BLaER1 treated with 17β-estradiol and CSF1 and Interleukin-3, amounts not matched to agents 10 nM and 100 nM (cell line): ENCODE measurements around the gene ZNF841.
"Not testable (repeated sequence)": the region's sequence is repeated elsewhere in the genome, so short reads cannot be mapped to it uniquely, and the experiment has no call there.

Source experiments
- H3K27ac ChIP-seq, 11 experiments: shearing (Covaris generic); formaldehyde crosslinking; 2 replicates each; pipeline ENCODE4 v1.8.1; 2022
- H3K27me3 ChIP-seq, 11 experiments: shearing (Covaris generic); formaldehyde crosslinking; 2 replicates each; pipeline ENCODE4 v1.8.1; 2022
- H3K36me3 ChIP-seq, 11 experiments: shearing (Covaris generic); formaldehyde crosslinking; 2 replicates each; pipeline ENCODE4 v1.8.1; 2022
- H3K4me1 ChIP-seq, 10 experiments: shearing (Covaris generic); formaldehyde crosslinking; 2 replicates each; pipeline ENCODE4 v1.8.1; 2022
- H3K4me2 ChIP-seq, 11 experiments: shearing (Covaris generic); formaldehyde crosslinking; 2 replicates each; pipeline ENCODE4 v1.8.1; 2022
- H3K4me3 ChIP-seq, 10 experiments: shearing (Covaris generic); formaldehyde crosslinking; 2 replicates each; pipeline ENCODE4 v1.8.1; 2022
- H3K9ac ChIP-seq, 11 experiments: shearing (Covaris generic); formaldehyde crosslinking; 2 replicates each; pipeline ENCODE4 v1.8.1; 2022
- H3K9me3 ChIP-seq, 11 experiments: shearing (Covaris generic); formaldehyde crosslinking; replicated peaks in 1 of 11; 2 replicates each; pipeline ENCODE4 v1.8.1; 2022
- H4K20me1 ChIP-seq, 11 experiments: shearing (Covaris generic); formaldehyde crosslinking; 2 replicates each; pipeline ENCODE4 v1.8.1; 2022
- Cebpa-rat ChIP-seq, 11 experiments: shearing (Covaris generic); IDR thresholded peaks; 2 replicates each; pipeline ENCODE4 v1.8.1; 2022

Gene ZNF841

GRCh38 chr19:52048555-52049501, 46.7 kb downstream of the ZNF841 start, which contains the start of gene ZNF432:
ZNF432 (minus strand) TSS chr19:52048838; CDS start chr19:52046868, 1,970 bp downstream.
- Histone ChIP-seq H3K9ac (peak within 1 kb of the TSS; percentile 85 to 95 (median 91)), H3K36me3 (peaks cover 39 to 62% (median 50%) of the 10 kb centered on the region in 11 experiments), H3K9me3 (peaks cover 66 to 78% (median 73%) of the 10 kb centered on the region in 11 experiments), H3K27ac (peak within 1 kb of the TSS; percentile 91 to 95 (median 93)), H3K27me3 (no peaks in the 10 kb centered on the region), H4K20me1 (no peaks in the 10 kb centered on the region), H3K4me2 (peak within 1 kb of the TSS; percentile 64 to 93 (median 79)), H3K4me1 (peaks cover 0 to 20% (median 12%) of the 10 kb centered on the region in 10 experiments; a peak in 13 of 20 replicates), H3K4me3 (peak within 1 kb of the TSS; percentile 60 to 75 (median 69))
- no peak for TF ChIP-seq Cebpa-rat (IDR thresholded peaks at IDR 0.05)

GRCh38 chr19:52039169-52039568, 56.4 kb downstream of the ZNF841 start:
- Histone ChIP-seq H3K4me1 (no peaks in the 10 kb centered on the region), H3K4me3 (peak overlapping the region in 6 of 10 experiments; percentile 9 to 36 (median 21); a peak in 4 of 20 replicates), H3K27me3 (no peaks in the 10 kb centered on the region), H3K36me3 (peaks cover 91 to 96% (median 93%) of the 10 kb centered on the region in 11 experiments), H3K9me3 (peaks cover 88 to 95% (median 94%) of the 10 kb centered on the region in 11 experiments), H3K4me2 (no peak overlapping the region), H3K27ac (no peak overlapping the region), H4K20me1 (no peaks in the 10 kb centered on the region), H3K9ac (no peak overlapping the region)
- TF ChIP-seq Cebpa-rat (IDR thresholded peaks at IDR 0.05): no peak

GRCh38 chr19:52034051-52034728, 61.4 kb downstream of the ZNF841 start:
- no peak overlapping the region for H3K9ac ChIP-seq
- peaks cover 0 to 15% (median under 1%) of the 10 kb centered on the region in 10 experiments; a peak in 10 of 20 replicates for H3K4me1 ChIP-seq
- H4K20me1 ChIP-seq: no peaks in the 10 kb centered on the region
- peak overlapping the region; percentile 4 to 47 (median 34); a peak in 18 of 20 replicates for H3K4me3 ChIP-seq
- H3K27ac ChIP-seq: no peak overlapping the region
- no peak for TF ChIP-seq Cebpa-rat (IDR thresholded peaks at IDR 0.05)
- H3K36me3 ChIP-seq: peaks cover 76 to 94% (median 91%) of the 10 kb centered on the region in 11 experiments
- H3K27me3 ChIP-seq: no peaks in the 10 kb centered on the region
- H3K4me2 ChIP-seq: no peak overlapping the region
- peaks cover 94 to 97% (median 96%) of the 10 kb centered on the region in 11 experiments for H3K9me3 ChIP-seq

GRCh38 chr19:52028780-52029123, 66.8 kb downstream of the ZNF841 start:
- no peaks in the 10 kb centered on the region for H4K20me1 ChIP-seq

GRCh38 chr19:52028027-52028779, 67.4 kb downstream of the ZNF841 start, which contains the start of gene ZNF614:
ZNF614 (minus strand) TSS chr19:52028379; CDS start chr19:52025745, 2,634 bp downstream.
- Histone ChIP-seq H3K4me2 (peak within 1 kb of the TSS; percentile 74 to 93 (median 84)), H3K4me3 (peak within 1 kb of the TSS; percentile 74 to 91 (median 81)), H3K4me1 (peaks cover 7 to 26% (median 14%) of the 10 kb centered on the region in 10 experiments; a peak in 18 of 20 replicates), H3K9me3 (peaks cover 73 to 80% (median 77%) of the 10 kb centered on the region in 11 experiments), H3K9ac (peak within 1 kb of the TSS; percentile 91 to 98 (median 94)), H3K36me3 (peaks cover 52 to 75% (median 72%) of the 10 kb centered on the region in 11 experiments), H3K27ac (peak within 1 kb of the TSS; percentile 89 to 97 (median 94)), H4K20me1 (no peaks in the 10 kb centered on the region), H3K27me3 (no peaks in the 10 kb centered on the region)
- TF ChIP-seq Cebpa-rat (IDR thresholded peaks at IDR 0.05): no peak

More at GRCh38 chr19:52028780-52029123, 66.8 kb downstream of the ZNF841 start:
- Histone ChIP-seq H3K36me3 (peaks cover 52 to 75% (median 72%) of the 10 kb centered on the region in 11 experiments), H3K27ac (peak overlapping the region; percentile 89 to 97 (median 94)), H3K9me3 (peaks cover 73 to 80% (median 77%) of the 10 kb centered on the region in 11 experiments), H3K4me3 (peak overlapping the region; percentile 74 to 91 (median 81)), H3K27me3 (no peaks in the 10 kb centered on the region), H3K9ac (peak overlapping the region; percentile 91 to 98 (median 94)), H3K4me2 (peak overlapping the region; percentile 74 to 91 (median 81)), H3K4me1 (peaks cover 7 to 26% (median 14%) of the 10 kb centered on the region in 10 experiments; a peak in 18 of 20 replicates)
- no peak for TF ChIP-seq Cebpa-rat (IDR thresholded peaks at IDR 0.05)

- H4K20me1 ChIP-seq, H3K9ac ChIP-seq, H3K27me3 ChIP-seq, H3K27ac ChIP-seq: not testable (repeated sequence)
- Histone ChIP-seq H3K9me3 (peaks cover 73 to 80% (median 77%) of the 10 kb centered on the region in 11 experiments), H3K4me3 (peak overlapping the region; percentile 74 to 91 (median 81); a peak in 14 of 20 replicates), H3K36me3 (peaks cover 58 to 75% (median 72%) of the 10 kb centered on the region in 11 experiments), H3K4me1 (peaks cover 7 to 26% (median 14%) of the 10 kb centered on the region in 10 experiments; a peak in 18 of 20 replicates), H3K4me2 (peak overlapping the region; percentile 73 to 93 (median 81); a peak in 19 of 22 replicates)
Observed at GRCh38 chr19:52026255-52026990, 69.1 kb downstream of the ZNF841 start.

GRCh38 chr19:52024478-52024877, 71.1 kb downstream of the ZNF841 start:
- Histone ChIP-seq H3K9me3 (peaks cover 76 to 80% (median 78%) of the 10 kb centered on the region in 11 experiments), H3K36me3 (peaks cover 73 to 79% (median 78%) of the 10 kb centered on the region in 11 experiments), H3K4me3 (peak overlapping the region in 4 of 10 experiments; percentile 28 to 45 (median 33); a peak in 6 of 20 replicates), H3K4me1 (peaks cover 7 to 16% (median 11%) of the 10 kb centered on the region in 10 experiments; a peak in 18 of 20 replicates)
- not testable (repeated sequence) for H4K20me1 ChIP-seq, H3K9ac ChIP-seq, H3K27ac ChIP-seq, H3K4me2 ChIP-seq, H3K27me3 ChIP-seq
